Fibroblast of the aortic adventitia (primary cell): ENCODE results near the gene PLPP4. TPM values are rescaled to one million over a fixed set of nuclear protein-coding genes. Genes with fewer than 3 reads are reported as not detected.

Experiments
- DNase-seq: peaks from one replicate; pipeline ENCODE4 v3.0.0-alpha.2; 2010; ENCODE audit warnings: low read depth
- H3K4me3 ChIP-seq: 2 replicates; pipeline ENCODE4 v1.5.1; 2011; ENCODE audit warnings: low read depth, mild to moderate bottlenecking, control low read depth, low read length, moderate library complexity
- total RNA-seq: library from RNA; depleted of rRNA; stranded (reverse); fragments of >200 nt; gene quantifications from 2 replicates; pipeline ENCODE4 v1.2.3, GENCODE V29; 2012; ENCODE audit warnings: low replicate concordance
- TF ChIP-seq, protein P1 (sequence below): IDR thresholded peaks from 2 replicates; pipeline ENCODE4 v1.5.1; 2011; ENCODE audit warnings: mild to moderate bottlenecking, low read length, control low read depth, inconsistent platforms; ENCODE audit not compliant: insufficient read depth

PLPP4 gene
- total RNA-seq, 1 donor, result 7.5 TPM

DNA sequence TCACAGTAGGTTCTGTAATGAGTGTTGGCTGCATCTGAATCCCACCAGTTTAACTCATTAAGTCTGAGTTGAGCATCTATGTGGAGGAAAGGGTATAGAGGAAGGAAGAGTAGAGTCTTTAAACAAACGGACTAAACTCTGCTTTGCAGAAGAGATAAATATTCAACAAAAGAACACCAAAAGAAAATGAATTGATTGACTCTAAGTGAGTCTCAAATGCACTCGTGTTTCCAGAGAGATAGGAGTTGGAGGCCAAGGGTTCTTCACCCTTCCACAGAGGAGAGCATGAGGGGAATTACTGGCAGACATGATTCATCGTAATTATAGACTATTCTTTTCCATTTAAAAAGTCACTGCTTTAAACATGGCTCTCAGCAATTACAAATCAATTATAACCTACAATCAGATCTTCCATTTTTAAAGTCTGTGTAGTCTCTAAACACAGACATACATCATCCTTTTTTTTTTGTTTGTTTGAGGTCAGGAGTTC, 56.3 kb downstream of the PLPP4 start:
- no peak for DNase-seq
- no peak overlapping the region for H3K4me3 ChIP-seq
- TF ChIP-seq, protein P1, sequence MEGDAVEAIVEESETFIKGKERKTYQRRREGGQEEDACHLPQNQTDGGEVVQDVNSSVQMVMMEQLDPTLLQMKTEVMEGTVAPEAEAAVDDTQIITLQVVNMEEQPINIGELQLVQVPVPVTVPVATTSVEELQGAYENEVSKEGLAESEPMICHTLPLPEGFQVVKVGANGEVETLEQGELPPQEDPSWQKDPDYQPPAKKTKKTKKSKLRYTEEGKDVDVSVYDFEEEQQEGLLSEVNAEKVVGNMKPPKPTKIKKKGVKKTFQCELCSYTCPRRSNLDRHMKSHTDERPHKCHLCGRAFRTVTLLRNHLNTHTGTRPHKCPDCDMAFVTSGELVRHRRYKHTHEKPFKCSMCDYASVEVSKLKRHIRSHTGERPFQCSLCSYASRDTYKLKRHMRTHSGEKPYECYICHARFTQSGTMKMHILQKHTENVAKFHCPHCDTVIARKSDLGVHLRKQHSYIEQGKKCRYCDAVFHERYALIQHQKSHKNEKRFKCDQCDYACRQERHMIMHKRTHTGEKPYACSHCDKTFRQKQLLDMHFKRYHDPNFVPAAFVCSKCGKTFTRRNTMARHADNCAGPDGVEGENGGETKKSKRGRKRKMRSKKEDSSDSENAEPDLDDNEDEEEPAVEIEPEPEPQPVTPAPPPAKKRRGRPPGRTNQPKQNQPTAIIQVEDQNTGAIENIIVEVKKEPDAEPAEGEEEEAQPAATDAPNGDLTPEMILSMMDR, result no peak

DNA sequence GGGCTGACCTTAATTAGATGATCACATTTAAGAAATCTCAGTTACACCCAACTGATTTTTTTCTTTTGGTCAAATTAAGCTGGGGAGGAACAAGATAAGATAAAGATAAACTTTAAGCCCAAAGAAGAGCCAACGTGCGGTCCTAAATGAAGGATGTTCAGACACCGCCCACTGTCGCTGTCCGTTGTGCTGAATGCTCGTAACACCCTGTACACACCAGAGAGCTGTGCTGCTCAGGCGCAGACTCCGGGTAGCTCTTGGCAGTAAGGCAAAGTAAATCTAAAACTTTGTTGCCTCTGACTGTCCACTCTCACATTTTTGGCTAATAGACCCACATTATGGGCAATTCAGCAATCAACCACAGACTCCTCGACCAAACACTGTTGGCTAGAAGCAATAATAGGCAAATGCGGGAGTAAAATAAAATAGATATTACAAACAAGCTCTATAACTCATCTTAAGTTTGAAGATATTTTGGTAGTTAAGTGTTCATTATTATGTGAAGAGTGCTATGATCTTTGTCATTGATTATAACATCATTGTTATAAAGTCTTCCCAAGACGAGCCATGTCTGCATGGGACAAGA, 57.1 kb downstream of the PLPP4 start:
- DNase-seq, result peak; percentile 73

DNA sequence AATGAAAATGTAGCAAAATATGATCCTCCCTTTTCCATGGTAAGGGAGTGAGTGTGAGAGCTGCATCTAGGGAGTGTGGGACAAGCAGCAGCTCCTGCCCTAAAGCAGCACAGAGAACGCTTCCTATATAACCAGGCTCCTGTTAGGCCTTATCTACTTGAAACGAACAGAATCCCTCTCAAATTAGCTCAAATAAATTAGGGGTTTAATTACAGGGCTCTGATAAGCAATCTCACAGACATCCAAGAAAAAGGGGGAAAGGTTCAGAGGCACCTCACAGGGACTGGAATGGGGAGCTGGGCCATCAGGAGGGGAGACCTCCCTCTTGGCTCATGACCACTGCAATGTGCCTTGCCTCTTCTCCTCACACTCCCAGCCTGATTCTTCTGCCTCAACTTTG, 57.9 kb downstream of the PLPP4 start:
- no peak overlapping the region for H3K4me3 ChIP-seq
- TF ChIP-seq, protein P1, result no peak
- no peak for DNase-seq

More for the DNA sequence above, 57.1 kb downstream of the PLPP4 start:
- TF ChIP-seq, protein P1, result no peak
- H3K4me3 ChIP-seq, result no peak overlapping the region

DNA sequence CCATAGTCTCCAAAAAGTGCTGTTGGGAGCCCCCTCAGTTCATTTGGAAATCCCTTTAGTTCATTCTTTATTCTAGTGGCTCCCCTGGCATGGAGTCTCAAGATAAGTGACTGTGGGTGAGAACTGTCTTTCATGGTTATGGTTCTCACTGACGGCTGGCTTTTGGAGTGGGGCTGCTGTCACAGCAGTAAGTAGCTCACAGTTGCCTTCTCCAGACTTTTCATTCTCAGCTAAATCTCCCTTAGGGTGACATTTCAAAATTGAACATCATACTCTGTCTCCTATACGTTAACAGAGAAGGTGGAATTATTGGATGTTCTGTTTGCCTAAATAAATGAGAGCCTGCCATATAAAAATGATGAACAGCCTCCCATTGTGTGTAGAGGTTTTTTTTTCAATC, 58.7 kb downstream of the PLPP4 start:
- TF ChIP-seq, protein P1, result no peak
- H3K4me3 ChIP-seq, result no peak overlapping the region

DNA sequence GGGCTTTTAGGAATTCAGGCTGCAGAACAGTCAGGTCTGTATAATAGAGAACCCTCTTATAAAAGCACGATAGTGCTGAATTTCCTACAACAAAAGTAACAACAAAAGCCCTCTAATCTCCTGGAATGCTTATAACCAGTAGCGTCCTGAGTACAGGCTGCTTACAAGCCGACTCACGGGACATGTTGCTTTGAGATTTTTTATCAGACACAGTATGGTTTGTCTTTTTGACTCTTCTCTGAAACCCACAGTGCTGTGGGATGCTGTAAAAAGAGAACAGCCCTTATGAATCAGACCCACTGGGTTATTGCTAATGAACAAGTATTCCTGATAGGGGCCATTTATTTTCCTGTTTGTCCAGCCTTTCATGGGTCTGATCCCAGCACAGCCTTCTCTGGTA, 59.4 kb downstream of the PLPP4 start:
- TF ChIP-seq, protein P1, result no peak
- DNase-seq, result no peak
- H3K4me3 ChIP-seq, result no peak overlapping the region

More for the DNA sequence above, 58.7 kb downstream of the PLPP4 start:
- DNase-seq, result no peak

DNA sequence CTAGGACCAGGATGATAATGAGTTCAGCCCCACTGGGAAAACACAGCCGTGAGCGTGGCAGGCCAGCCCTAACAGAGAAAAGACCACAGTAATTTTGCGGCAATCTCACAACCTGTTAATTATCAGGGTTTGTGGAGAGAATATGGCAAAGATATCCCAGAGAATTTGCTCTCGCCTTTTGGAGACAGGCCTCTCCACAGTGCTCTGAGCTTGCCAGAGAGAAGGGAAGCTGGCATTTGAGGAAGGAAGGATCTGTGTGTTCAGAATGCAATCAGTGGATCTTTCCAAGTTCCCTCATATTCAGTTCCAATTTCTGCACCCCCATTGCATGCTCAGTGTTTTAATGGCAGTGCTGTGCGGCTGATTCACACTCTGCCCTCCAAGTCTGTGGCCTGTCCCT, 60.2 kb downstream of the PLPP4 start:
- no peak for DNase-seq
- TF ChIP-seq, protein P1, result no peak
- no peak overlapping the region for H3K4me3 ChIP-seq
